ENCODE measurements around the gene ZNF800. TPM values are rescaled to one million over a fixed set of nuclear protein-coding genes. Genes with fewer than 3 reads are reported as not detected.

The ZNF800 gene
- total RNA-seq, 2 donors from 2014 or later = 29.8 to 33.9 TPM

GRCh38 chr7:127390817-127391590 lies 1.5 kb downstream of the ZNF800 start:
- H3K4me3 ChIP-seq = peak overlapping the region; percentile 97
- H3K36me3 ChIP-seq = no peaks in the 10 kb centered on the region
- TF ChIP-seq, protein P1, sequence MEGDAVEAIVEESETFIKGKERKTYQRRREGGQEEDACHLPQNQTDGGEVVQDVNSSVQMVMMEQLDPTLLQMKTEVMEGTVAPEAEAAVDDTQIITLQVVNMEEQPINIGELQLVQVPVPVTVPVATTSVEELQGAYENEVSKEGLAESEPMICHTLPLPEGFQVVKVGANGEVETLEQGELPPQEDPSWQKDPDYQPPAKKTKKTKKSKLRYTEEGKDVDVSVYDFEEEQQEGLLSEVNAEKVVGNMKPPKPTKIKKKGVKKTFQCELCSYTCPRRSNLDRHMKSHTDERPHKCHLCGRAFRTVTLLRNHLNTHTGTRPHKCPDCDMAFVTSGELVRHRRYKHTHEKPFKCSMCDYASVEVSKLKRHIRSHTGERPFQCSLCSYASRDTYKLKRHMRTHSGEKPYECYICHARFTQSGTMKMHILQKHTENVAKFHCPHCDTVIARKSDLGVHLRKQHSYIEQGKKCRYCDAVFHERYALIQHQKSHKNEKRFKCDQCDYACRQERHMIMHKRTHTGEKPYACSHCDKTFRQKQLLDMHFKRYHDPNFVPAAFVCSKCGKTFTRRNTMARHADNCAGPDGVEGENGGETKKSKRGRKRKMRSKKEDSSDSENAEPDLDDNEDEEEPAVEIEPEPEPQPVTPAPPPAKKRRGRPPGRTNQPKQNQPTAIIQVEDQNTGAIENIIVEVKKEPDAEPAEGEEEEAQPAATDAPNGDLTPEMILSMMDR (IDR thresholded peaks at IDR 0.05) = no peak
- TF ChIP-seq POLR2A (IDR thresholded peaks at IDR 0.05) (no peak), POLR2AphosphoS5 (IDR thresholded peaks at IDR 0.05) (no peak)
- WGBS = 56% methylated on average over 9 of the region's 9 CpGs
- intact Hi-C loops (cut with DNase I) = loop anchor here (5.0 kb wide), 2 partner anchors 196 to 951 kb away; partner anchors contain the start of genes ARF5, GCC1 and RBM28
- H3K27me3 ChIP-seq (replicated peaks; ENCODE audit: insufficient read depth) = no peaks in the 10 kb centered on the region
- peak overlapping the region; percentile 96 for H3K27ac ChIP-seq
- H3K4me1 ChIP-seq (replicated peaks) = no peaks in the 10 kb centered on the region
- no peaks in the 10 kb centered on the region for H3K9me3 ChIP-seq
- no peak for DNase-seq (ENCODE audit: low spot score)

DNA sequence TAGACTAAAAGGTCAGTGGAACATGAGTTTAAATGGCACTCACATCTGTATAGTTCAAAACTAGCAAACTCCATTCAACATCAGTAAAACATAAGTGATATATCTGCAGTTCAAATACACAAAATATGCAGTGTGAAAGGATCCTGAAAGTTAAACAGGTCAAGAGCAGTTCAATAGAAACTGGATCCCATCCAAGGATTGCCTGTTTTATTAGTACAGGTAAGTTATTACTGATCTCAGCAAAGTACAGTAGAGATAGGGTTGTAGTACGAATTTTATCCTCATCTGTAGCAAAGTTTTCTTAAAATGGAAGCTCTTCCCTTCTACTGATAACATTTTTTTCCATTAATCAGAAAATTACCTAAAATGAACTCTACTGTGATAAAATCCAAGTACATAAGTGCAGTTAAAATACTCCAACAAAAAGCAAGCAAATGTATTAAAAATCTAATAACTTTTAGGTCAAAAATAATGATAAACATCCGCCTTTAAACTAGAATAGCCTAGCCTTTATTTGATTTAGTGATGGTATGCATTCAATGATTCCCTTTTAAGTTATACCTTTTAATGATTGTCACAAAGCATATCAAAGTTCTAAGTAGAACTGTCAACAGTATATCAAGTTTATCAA lies 2.2 kb downstream of the ZNF800 start:
- intact Hi-C loops (cut with DNase I) = loop anchor here (5.0 kb wide), 2 partner anchors 197 to 952 kb away; partner anchors contain the start of genes ARF5, GCC1 and RBM28
- H3K27ac ChIP-seq = no peak overlapping the region
- no peaks in the 10 kb centered on the region for H3K36me3 ChIP-seq
- H3K4me3 ChIP-seq = no peak overlapping the region
- no peaks in the 10 kb centered on the region for H3K27me3 ChIP-seq (replicated peaks; ENCODE audit: insufficient read depth)
- no peaks in the 10 kb centered on the region for H3K4me1 ChIP-seq (replicated peaks)
- TF ChIP-seq, protein P1 (IDR thresholded peaks at IDR 0.05) = no peak
- TF ChIP-seq POLR2AphosphoS5 (IDR thresholded peaks at IDR 0.05) (no peak), POLR2A (IDR thresholded peaks at IDR 0.05) (no peak)
- DNase-seq (ENCODE audit: low spot score) = no peak
- WGBS = 86% methylated on average over 2 of the region's 2 CpGs
- no peaks in the 10 kb centered on the region for H3K9me3 ChIP-seq

DNA sequence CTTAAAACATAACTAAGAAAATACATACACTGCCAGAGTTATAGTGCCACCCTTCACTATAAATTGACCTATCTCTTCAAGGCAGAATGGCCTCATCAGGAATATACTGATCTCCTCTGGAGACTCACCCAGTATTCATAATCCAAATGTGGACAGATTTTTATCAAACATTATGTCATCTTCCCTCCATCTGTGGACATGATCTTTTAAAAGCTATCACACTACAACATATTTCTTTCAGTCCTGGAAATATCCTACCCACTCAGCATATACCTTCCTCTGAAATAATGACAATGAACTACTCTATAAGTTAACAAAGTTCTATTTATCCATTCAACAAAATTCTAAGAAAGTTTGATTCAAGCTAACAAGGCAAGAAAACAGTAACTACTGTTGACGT lies 3.2 kb downstream of the ZNF800 start:
- Histone ChIP-seq H3K27ac (no peak overlapping the region), H3K36me3 (no peaks in the 10 kb centered on the region)
- WGBS = 95% methylated on average over 1 of the region's 1 CpG

GRCh38 chr7:127387974-127388373 lies 4.5 kb downstream of the ZNF800 start:
- WGBS = 100% methylated on average over 2 of the region's 2 CpGs
- intact Hi-C loops (cut with DNase I) = no loop called here

More for the DNA sequence above, 3.2 kb downstream of the ZNF800 start:
- Histone ChIP-seq H3K4me3 (no peak overlapping the region), H3K27me3 (replicated peaks; ENCODE audit: insufficient read depth) (no peaks in the 10 kb centered on the region), H3K9me3 (no peaks in the 10 kb centered on the region), H3K4me1 (replicated peaks) (no peaks in the 10 kb centered on the region)
- TF ChIP-seq POLR2AphosphoS5 (IDR thresholded peaks at IDR 0.05) (no peak), POLR2A (IDR thresholded peaks at IDR 0.05) (no peak)
- TF ChIP-seq, protein P1 (IDR thresholded peaks at IDR 0.05) = no peak
- intact Hi-C loops (cut with DNase I) = no loop called here
- DNase-seq (ENCODE audit: low spot score) = no peak

More at GRCh38 chr7:127387974-127388373, 4.5 kb downstream of the ZNF800 start:
- no peaks in the 10 kb centered on the region for H3K4me1 ChIP-seq (replicated peaks)
- H3K27me3 ChIP-seq (replicated peaks; ENCODE audit: insufficient read depth) = no peaks in the 10 kb centered on the region
- no peaks in the 10 kb centered on the region for H3K9me3 ChIP-seq
- H3K27ac ChIP-seq = no peak overlapping the region
- TF ChIP-seq POLR2A (IDR thresholded peaks at IDR 0.05) (no peak), POLR2AphosphoS5 (IDR thresholded peaks at IDR 0.05) (no peak)
- TF ChIP-seq, protein P1 (IDR thresholded peaks at IDR 0.05) = no peak
- H3K4me3 ChIP-seq = no peak overlapping the region
- no peaks in the 10 kb centered on the region for H3K36me3 ChIP-seq
- no peak for DNase-seq (ENCODE audit: low spot score)
